GM10266 (cell line): ENCODE data around the gene TRIML1.

ENCODE experiments used
- DNase-seq: peaks from one replicate; pipeline ENCODE4 v3.0.0; 2012; ENCODE audit errors: extremely low spot score
- TF ChIP-seq, protein P1 (sequence below): IDR thresholded peaks from 2 replicates; pipeline ENCODE4 v1.5.1; 2012; ENCODE audit warnings: mild to moderate bottlenecking, low read depth; ENCODE audit not compliant: control insufficient read depth, insufficient read depth; ENCODE audit errors: missing control alignments

The TRIML1 gene

DNA sequence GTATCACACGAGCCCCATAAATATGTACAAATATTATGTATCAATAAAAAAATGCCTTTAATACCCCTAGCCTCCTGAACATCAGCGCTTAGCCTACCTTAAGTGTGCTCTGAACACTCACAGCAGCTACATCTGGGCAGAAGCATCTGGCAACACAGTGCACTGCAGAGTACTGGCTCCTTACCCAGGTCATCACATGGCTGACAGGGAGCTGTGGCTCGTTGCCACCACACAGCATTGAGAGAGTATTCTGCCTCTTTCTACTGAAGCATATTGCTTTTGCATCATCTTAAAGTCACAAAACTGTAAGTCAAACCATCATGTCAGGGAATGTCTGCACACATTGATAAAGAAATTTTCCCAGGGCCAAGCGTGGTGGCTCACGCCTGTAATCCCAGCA, 55.2 kb downstream of the TRIML1 start:
- no peak for DNase-seq
- TF ChIP-seq, protein P1, sequence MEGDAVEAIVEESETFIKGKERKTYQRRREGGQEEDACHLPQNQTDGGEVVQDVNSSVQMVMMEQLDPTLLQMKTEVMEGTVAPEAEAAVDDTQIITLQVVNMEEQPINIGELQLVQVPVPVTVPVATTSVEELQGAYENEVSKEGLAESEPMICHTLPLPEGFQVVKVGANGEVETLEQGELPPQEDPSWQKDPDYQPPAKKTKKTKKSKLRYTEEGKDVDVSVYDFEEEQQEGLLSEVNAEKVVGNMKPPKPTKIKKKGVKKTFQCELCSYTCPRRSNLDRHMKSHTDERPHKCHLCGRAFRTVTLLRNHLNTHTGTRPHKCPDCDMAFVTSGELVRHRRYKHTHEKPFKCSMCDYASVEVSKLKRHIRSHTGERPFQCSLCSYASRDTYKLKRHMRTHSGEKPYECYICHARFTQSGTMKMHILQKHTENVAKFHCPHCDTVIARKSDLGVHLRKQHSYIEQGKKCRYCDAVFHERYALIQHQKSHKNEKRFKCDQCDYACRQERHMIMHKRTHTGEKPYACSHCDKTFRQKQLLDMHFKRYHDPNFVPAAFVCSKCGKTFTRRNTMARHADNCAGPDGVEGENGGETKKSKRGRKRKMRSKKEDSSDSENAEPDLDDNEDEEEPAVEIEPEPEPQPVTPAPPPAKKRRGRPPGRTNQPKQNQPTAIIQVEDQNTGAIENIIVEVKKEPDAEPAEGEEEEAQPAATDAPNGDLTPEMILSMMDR = no peak

DNA sequence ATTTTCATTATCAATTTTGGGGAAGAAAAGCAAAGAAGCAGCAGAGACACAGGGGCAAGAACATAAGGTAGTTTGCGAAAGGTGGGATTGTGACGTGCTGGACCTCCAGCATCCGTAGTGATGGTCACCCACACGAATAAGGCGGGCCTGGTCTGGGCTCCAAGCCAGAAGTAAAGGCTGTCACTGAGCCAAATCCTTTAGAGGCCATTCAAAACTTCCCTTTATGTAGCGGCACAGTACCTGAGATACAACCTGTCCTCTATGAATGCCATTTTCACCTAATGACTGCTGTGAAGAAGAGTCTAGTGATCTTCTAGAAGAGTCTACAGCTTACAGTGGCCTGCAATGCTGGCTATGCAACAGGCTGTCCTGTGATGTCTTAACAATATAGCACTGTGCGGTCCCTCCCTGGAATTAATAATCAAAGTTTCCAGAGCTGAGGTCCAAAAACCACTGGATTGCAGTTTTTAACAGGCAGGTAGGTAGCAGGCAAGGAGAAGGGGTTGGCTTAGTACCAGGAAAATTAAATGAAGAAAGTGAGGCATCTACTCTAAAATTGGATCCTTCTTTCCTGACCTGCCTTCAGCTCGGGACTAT, 56.2 kb downstream of the TRIML1 start:
- DNase-seq = no peak

DNA sequence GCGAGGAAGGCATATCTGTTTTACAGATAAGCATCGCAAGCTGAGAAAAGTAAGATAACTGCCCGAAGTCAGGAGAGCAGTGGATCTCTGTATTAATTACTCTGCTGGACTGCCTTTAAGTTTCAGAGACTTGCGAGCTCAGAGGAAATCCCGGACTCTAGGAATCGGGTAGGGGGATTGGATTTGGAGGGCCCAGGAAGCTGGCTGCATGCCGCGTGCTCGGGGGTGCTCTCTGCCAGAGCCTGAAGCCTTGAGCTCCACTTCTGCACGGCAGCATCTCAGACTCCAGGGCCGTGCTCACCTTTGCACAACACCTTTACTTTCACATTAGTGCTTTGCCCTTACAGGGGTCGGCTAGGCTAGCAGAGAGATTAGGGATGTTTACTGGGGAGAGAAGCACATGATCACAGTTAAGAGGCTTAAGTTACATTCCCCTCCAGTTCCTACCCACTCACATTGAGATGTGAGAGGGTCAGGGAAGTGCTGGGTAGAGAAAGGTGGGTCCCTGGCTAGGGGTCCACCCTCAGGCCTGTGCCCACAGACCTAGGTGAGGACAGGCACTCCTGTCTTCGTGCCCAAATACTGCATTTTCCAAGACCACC, 57.0 kb downstream of the TRIML1 start:
- TF ChIP-seq, protein P1 = no peak
- DNase-seq = no peak

More for the DNA sequence above, 56.2 kb downstream of the TRIML1 start:
- TF ChIP-seq, protein P1 = no peak
